Erythroblast (primary cell): ENCODE results near the gene RCBTB2.

Experiments used
- GATA1 ChIP-seq: IDR thresholded peaks from 2 replicates; pipeline ENCODE4 v1.6.1; 2011; ENCODE audit warnings: low read depth, mild to moderate bottlenecking, control low read depth, low read length, moderate library complexity
- POLR2A ChIP-seq: IDR thresholded peaks from 2 replicates; pipeline ENCODE4 v1.6.1; 2011; ENCODE audit warnings: mild to moderate bottlenecking, low read length

DNA sequence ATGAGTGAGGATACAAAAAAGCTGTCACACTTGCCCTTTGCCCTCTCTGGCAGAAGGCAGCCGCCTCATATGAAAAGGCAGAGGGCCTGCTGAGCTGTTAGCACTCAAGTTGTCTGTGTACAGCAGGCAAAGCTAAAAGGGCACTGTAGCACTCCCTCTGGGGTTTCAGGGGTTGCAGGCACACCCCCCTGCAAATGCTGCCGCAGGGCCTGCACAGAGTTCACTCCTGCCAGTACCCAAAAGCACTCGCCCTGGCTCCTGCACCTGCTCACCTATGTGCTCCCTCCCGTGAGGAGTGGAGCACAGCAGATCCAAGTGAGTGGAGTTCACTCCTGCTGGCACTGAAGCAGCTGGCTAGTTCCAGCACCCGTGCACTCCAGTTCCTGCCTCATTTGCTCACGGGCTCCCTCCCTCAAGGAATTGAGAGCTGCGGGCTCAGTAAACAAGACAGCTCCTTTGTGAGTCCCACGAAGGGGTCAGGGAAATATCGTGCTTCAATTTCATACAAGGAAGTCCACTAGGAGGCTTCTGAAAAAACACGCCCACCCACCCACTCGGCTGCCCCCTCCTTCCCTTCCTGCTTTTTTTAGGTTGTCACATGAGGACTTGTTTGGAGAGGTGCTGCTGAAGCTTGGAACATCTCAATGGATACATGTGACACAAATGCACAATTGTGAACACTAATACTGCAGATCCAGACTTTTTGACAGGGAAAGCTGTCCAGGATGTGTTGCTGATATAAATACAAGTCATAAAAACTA, 9.9 kb upstream of the RCBTB2 start:
- no peak for TF ChIP-seq POLR2A
- TF ChIP-seq GATA1, result no peak
